ENCODE results near the gene MOGAT3. TPM values are rescaled to one million over a fixed set of nuclear protein-coding genes. Genes with fewer than 3 reads are reported as not detected.

Gene MOGAT3
- total and polyA plus RNA-seq, 2 of the 4 experiments (the other 2 are of a cell fraction): not detected

DNA sequence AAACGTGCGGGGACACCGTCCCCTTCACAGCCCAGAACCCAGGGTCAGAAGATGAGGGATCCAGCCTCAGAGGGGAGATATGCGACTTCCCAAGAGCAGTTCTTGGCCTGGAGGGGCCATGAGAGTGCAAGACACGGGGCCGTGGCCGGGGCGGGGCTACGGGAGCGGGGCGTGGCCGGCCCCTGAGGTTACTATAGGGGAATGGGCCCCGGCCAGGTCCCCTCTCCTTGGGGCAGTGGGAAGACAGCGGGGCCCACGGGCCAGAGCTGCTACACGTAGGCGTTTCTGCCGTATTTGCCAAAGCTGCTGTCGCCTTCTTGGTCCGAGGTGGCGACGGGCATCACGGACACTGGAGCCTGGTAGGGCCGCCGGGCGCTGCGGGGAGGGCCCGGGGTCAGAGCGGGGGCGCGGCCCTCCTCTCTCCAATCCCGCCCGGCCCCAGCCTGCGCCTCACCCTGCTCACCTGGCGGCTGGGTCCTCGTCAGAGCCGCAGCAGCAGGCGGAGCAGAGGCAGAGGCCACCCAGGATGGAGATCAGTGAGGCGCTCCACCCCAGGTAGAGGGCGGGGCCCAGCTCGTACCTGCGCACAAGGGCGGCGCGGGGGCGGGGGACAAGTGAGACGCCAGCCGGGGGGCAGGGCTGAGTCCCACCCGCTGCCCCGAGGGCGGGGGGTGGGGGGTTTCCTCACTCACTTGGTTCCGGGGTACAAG is 31.5 kb upstream of the MOGAT3 start:
- Histone ChIP-seq H3K9me1 (ENCODE audit: insufficient read depth, low read length) (peaks cover 4% of the 10 kb centered on the region), H3K9me3 (ENCODE audit: control insufficient read depth, insufficient read depth, low read length) (no peaks in the 10 kb centered on the region), H4K91ac (ENCODE audit: insufficient read depth, low read depth, low read length) (no peak overlapping the region), H3K27me3 (ENCODE audit: control insufficient read depth, insufficient read depth, low read length) (no peaks in the 10 kb centered on the region), H2AK5ac (ENCODE audit: low read depth, low read length) (no peak overlapping the region), H2BK20ac (ENCODE audit: low read depth, low read length) (no peak overlapping the region), H4K8ac (ENCODE audit: low read depth in 2 of 2, low read length in 2 of 2) (peak overlapping the region; percentile 36 to 72; a peak in 2 of 4 replicates), H3K4me1 (ENCODE audit: control insufficient read depth, insufficient read depth, low read length) (peaks cover 5% of the 10 kb centered on the region), H3K4ac (ENCODE audit: low read depth, low read length) (peak overlapping the region; percentile 43; the same call in 1 of the 2 replicates), H2BK15ac (ENCODE audit: low read depth, low read length) (no peak overlapping the region), H3K79me1 (ENCODE audit: low read depth in 1 of 2, low read length in 2 of 2) (peaks cover 0 to 6% of the 10 kb centered on the region in 2 experiments; a peak in 2 of 4 replicates), H3K4me3 (ENCODE audit: insufficient read depth, low read depth, low read length) (no peak overlapping the region), H3K18ac (ENCODE audit: low read depth, low read length) (no peak overlapping the region), H3K36me3 (ENCODE audit: control insufficient read depth, insufficient read depth, low read length) (peaks cover 20% of the 10 kb centered on the region), H2BK5ac (ENCODE audit: low read depth, low read length, poor library complexity, severe bottlenecking) (no peak overlapping the region), H3K27ac (ENCODE audit: insufficient read depth, low read length) (no peak overlapping the region), H4K20me1 (ENCODE audit: insufficient read depth, low read length) (peaks cover 6% of the 10 kb centered on the region), H2AK9ac (replicated peaks; ENCODE audit: low read depth, low read length, poor library complexity) (peak overlapping the region; percentile 3), H2AFZ (replicated peaks; ENCODE audit: low read length, poor library complexity) (peak overlapping the region; percentile 62), H3K14ac (replicated peaks; ENCODE audit: low read depth, low read length) (no peak overlapping the region), H3K23ac (ENCODE audit: low read depth, low read length) (no peak overlapping the region), H3K4me2 (ENCODE audit: low read depth, low read length) (no peak overlapping the region), H3K56ac (ENCODE audit: extremely low read depth, insufficient read depth, low read length) (no peak overlapping the region), H4K5ac (ENCODE audit: low read depth, low read length) (no peak overlapping the region), H2BK120ac (ENCODE audit: low read depth, low read length) (no peak overlapping the region), H3K9ac (ENCODE audit: low read depth, low read length) (no peak overlapping the region)
- DNase-seq (no peak), ATAC-seq (ENCODE audit: low read depth) (peak; percentile 38)
- intact Hi-C loops (cut with micrococcal nuclease) (no loop called here), in situ Hi-C loops (cut with MboI; ENCODE audit: low sequenced_read_pairs) (no loop called here), dilution Hi-C loops (cut with HindIII; ENCODE audit: low sequenced_read_pairs, unreplicated experiment) (no loop called here)
- TF ChIP-seq, protein P1, sequence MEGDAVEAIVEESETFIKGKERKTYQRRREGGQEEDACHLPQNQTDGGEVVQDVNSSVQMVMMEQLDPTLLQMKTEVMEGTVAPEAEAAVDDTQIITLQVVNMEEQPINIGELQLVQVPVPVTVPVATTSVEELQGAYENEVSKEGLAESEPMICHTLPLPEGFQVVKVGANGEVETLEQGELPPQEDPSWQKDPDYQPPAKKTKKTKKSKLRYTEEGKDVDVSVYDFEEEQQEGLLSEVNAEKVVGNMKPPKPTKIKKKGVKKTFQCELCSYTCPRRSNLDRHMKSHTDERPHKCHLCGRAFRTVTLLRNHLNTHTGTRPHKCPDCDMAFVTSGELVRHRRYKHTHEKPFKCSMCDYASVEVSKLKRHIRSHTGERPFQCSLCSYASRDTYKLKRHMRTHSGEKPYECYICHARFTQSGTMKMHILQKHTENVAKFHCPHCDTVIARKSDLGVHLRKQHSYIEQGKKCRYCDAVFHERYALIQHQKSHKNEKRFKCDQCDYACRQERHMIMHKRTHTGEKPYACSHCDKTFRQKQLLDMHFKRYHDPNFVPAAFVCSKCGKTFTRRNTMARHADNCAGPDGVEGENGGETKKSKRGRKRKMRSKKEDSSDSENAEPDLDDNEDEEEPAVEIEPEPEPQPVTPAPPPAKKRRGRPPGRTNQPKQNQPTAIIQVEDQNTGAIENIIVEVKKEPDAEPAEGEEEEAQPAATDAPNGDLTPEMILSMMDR (conservative IDR thresholded peaks at IDR 0.05; ENCODE audit: low read depth, low read length): no peak
- TF ChIP-seq POLR2A (IDR thresholded peaks at IDR 0.05; ENCODE audit: low read depth, low read length): no peak
- no peak for TF ChIP-seq MAZ (IDR thresholded peaks at IDR 0.05; ENCODE audit: borderline replicate concordance, low read depth, low read length)
- no peak for TF ChIP-seq RAD21 (IDR thresholded peaks at IDR 0.05; ENCODE audit: low read length)
- no peak for TF ChIP-seq MAFK (IDR thresholded peaks at IDR 0.05; ENCODE audit: low read depth, low read length)
- ChIA-PET POLR2A (ENCODE audit: unreplicated experiment) (no interaction called here), CTCF (no interaction called here)
- 28% methylated on average over 6 of the region's 52 CpGs; no CpG with 5 or more reads in 1 of the 2 experiments for WGBS, 2 experiments (ENCODE audit: extremely low coverage in 2 of 2, insufficient read length in 1 of 2)
- BruUV-seq (replicated peaks): no TSS peak

Measured in IMR-90 (cell line).